ENCODE data around the gene FOXP1.

The FOXP1 gene

DNA sequence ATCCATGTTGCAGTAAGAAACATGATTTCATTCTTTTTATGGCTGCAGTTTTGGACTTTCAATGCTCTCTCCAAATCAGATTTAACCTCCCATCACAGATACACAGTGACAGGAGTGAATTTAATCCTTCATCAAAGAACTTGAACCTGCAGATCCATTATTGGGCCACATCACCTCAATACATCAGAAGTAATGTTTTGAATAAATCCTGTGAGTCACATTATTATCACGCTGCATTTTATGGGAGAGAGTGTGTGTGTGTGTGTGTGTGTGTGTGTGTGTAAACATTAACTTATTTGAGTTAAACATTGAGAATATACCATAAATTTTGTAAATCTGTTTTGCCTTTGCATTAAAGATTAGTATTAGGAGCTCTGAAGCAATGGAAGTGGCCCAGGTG lies 316.7 kb downstream of the FOXP1 start:
- ChIA-PET POLR2A (no interaction called here), CTCF (interaction anchor here (0.9 kb wide), 1 partner anchor 9 kb away, joined by 4 read pairs; no protein-coding TSS in a partner anchor)
- TF ChIP-seq, protein P1, sequence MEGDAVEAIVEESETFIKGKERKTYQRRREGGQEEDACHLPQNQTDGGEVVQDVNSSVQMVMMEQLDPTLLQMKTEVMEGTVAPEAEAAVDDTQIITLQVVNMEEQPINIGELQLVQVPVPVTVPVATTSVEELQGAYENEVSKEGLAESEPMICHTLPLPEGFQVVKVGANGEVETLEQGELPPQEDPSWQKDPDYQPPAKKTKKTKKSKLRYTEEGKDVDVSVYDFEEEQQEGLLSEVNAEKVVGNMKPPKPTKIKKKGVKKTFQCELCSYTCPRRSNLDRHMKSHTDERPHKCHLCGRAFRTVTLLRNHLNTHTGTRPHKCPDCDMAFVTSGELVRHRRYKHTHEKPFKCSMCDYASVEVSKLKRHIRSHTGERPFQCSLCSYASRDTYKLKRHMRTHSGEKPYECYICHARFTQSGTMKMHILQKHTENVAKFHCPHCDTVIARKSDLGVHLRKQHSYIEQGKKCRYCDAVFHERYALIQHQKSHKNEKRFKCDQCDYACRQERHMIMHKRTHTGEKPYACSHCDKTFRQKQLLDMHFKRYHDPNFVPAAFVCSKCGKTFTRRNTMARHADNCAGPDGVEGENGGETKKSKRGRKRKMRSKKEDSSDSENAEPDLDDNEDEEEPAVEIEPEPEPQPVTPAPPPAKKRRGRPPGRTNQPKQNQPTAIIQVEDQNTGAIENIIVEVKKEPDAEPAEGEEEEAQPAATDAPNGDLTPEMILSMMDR (IDR thresholded peaks at IDR 0.05; ENCODE audit: control extremely low read depth, extremely low read depth, low read depth, missing control alignments), result no peak

DNA sequence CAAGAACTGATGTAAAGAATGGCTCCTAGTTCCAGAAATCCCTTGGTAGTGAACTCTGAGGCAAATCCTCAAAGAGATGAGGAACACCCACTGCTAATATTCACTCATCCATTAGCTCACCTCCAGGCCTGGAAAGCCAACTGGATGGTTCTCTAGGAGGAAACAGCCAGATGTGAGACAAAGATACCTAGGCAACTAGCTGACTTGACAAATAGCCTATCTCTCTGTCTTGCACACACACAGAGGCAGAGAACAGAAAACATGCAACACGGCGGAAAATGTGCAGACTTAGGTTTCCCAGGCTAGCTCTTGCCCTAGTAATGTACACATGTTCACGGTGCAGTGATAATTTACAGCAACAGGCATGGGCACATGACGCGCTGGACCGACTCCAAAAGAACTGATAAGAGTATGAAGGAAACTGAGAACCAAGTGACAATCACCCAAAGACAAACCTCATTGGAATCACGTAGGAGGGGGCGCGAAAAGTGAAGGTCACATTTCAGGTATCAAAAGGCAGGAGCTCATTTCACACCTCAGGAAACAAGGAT lies 318.1 kb downstream of the FOXP1 start:
- ChIA-PET POLR2A (no interaction called here), CTCF (interaction anchor here (1.7 kb wide), 2 partner anchors 13 to 35 kb away, joined by 4 to 5 read pairs; no protein-coding TSS in a partner anchor)
- TF ChIP-seq, protein P1 (IDR thresholded peaks at IDR 0.05; ENCODE audit: control extremely low read depth, extremely low read depth, low read depth, missing control alignments), result no peak
- no peak for DNase-seq (ENCODE audit: extremely low spot score)

More for the DNA sequence above, 316.7 kb downstream of the FOXP1 start:
- DNase-seq (ENCODE audit: extremely low spot score), result no peak

- ChIA-PET CTCF (interaction anchor here (1.4 to 1.7 kb wide), 3 partner anchors 10 to 35 kb away, joined by 4 to 6 read pairs (median 5); no protein-coding TSS in a partner anchor), POLR2A (no interaction called here)
- TF ChIP-seq, protein P1 (IDR thresholded peaks at IDR 0.05; ENCODE audit: control extremely low read depth, extremely low read depth, low read depth, missing control alignments), result no peak
- DNase-seq (ENCODE audit: extremely low spot score), result no peak
These were observed 318.7 kb downstream of the FOXP1 start for GRCh38 chr3:71264840-71265239.

DNA sequence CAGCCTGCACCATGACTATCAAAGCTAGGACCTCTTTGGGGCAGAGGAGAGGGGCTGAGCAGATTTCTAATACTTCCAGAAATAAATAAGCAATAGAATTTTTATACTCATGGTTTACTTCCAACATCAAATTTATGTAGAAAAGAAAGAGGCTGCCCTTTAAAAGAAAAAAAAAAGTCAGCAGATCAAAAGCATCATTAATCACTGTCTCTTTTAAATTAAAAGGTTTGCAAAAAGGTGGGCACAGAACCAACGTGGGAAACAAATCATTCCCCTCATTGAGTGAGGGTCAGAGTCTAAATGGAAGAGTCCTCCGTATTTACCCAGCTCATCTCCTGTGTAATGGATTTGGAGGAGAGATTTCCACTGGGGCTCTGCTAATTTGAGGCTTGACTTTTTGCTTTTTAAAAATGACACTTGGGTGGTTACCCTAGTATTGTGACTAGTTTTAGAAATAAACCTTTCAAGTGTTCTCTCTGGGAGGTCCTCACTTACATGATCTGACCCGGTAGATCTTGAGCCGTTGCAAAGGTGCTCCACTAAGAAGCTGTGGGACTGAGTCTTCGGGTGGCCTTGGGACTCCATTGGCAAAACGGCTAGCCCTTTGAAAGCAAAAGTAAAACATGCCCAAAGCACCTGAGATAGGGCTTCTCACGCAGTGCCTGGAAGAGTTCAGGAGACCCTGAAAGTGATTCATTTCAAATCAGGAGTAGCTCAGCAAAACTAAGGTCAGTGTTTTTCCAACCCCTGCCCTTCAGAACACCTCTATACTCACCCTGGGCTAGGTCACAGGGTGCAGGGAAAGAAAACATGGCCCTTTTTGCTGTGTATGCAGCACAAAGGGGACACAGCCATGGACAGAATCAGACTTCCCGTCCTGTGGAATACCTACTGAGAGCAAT lies 320.9 kb downstream of the FOXP1 start:
- ChIA-PET CTCF (no interaction called here), POLR2A (no interaction called here)
- TF ChIP-seq, protein P1 (IDR thresholded peaks at IDR 0.05; ENCODE audit: control extremely low read depth, extremely low read depth, low read depth, missing control alignments), result no peak
- DNase-seq (ENCODE audit: extremely low spot score), result no peak

DNA sequence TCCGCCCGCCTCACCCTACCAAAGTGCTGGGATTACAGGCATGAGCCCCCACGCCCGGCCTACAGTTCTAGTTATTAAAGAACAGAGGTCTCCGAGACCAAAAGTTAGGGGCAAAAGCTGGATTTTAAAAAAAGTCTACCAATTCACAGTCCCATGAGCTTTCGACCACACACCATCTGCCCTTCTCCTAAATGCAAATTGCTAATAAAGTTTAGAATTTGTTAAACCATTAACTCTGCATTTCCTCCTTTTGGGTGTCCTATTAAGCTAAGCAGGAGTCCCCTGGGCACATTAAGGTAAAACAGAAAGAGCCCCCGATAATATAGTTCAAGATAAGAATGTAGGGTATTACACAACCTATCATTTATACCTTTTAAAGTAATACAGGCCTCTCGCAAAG lies 322.7 kb downstream of the FOXP1 start:
- TF ChIP-seq, protein P1 (IDR thresholded peaks at IDR 0.05; ENCODE audit: control extremely low read depth, extremely low read depth, low read depth, missing control alignments), result no peak
- POLR2A ChIA-PET, result no interaction called here
- CTCF ChIA-PET, result no interaction called here
- no peak for DNase-seq (ENCODE audit: extremely low spot score)

- TF ChIP-seq, protein P1 (IDR thresholded peaks at IDR 0.05; ENCODE audit: control extremely low read depth, extremely low read depth, low read depth, missing control alignments), result no peak
- no peak for DNase-seq (ENCODE audit: extremely low spot score)
- CTCF ChIA-PET, result interaction anchor here (1.1 kb wide), 1 partner anchor 9 kb away, joined by 4 read pairs; no protein-coding TSS in a partner anchor
- POLR2A ChIA-PET, result no interaction called here
These were observed 325.0 kb downstream of the FOXP1 start for GRCh38 chr3:71258526-71258925.

All from GM10248 (cell line).